HG02870 (cell line): ENCODE results near the gene TMEM196.

Experiments used
- ATAC-seq: cut with Tn5 transposase; IDR thresholded peaks from one replicate; pipeline ENCODE4 v1.9.1; 2021; ENCODE audit warnings: mild to moderate bottlenecking, moderate library complexity; ENCODE audit not compliant: unreplicated experiment

TMEM196 gene

GRCh38 chr7:19772841-19773760, at the start of gene TMEM196:
TSS of gene TMEM196 (minus strand) at chr7:19773617. CDS start at chr7:19772696, 921 bp downstream.
- no peak for ATAC-seq

GRCh38 chr7:19816128-19816527, 42.7 kb upstream of the TMEM196 start:
- no peak for ATAC-seq

- no peak for ATAC-seq
These were observed 42.1 kb upstream of the TMEM196 start for GRCh38 chr7:19815546-19815945.

GRCh38 chr7:19814776-19815175, 41.4 kb upstream of the TMEM196 start:
- ATAC-seq, result no peak

GRCh38 chr7:19811386-19811785, 38.0 kb upstream of the TMEM196 start:
- ATAC-seq, result no peak

- ATAC-seq, result no peak
These were observed 25.6 kb upstream of the TMEM196 start for GRCh38 chr7:19798986-19799385.

GRCh38 chr7:19783541-19783940, 10.1 kb upstream of the TMEM196 start:
- ATAC-seq, result no peak

- ATAC-seq, result no peak
These were observed 3.6 kb upstream of the TMEM196 start for GRCh38 chr7:19776981-19777380.

GRCh38 chr7:19775578-19775977, 2.2 kb upstream of the TMEM196 start:
- no peak for ATAC-seq

GRCh38 chr7:19772306-19772705, 1.1 kb downstream of the TMEM196 start:
- no peak for ATAC-seq

- no peak for ATAC-seq
These were observed 10.8 kb downstream of the TMEM196 start for GRCh38 chr7:19762631-19763030.

GRCh38 chr7:19754521-19755116, 18.8 kb downstream of the TMEM196 start:
- no peak for ATAC-seq

GRCh38 chr7:19752020-19752419, 21.4 kb downstream of the TMEM196 start:
- ATAC-seq, result peak; percentile 54

GRCh38 chr7:19749658-19750057, 23.8 kb downstream of the TMEM196 start:
- ATAC-seq, result no peak

- ATAC-seq, result peak; percentile 62
These were observed 25.6 kb downstream of the TMEM196 start for GRCh38 chr7:19747740-19748339.

GRCh38 chr7:19744075-19744474, 29.3 kb downstream of the TMEM196 start:
- ATAC-seq, result no peak

GRCh38 chr7:19728716-19729115, 44.7 kb downstream of the TMEM196 start:
- ATAC-seq, result no peak

GRCh38 chr7:19725770-19726169, 47.6 kb downstream of the TMEM196 start:
- no peak for ATAC-seq

GRCh38 chr7:19715499-19715898, 57.9 kb downstream of the TMEM196 start:
- ATAC-seq, result no peak

- ATAC-seq, result no peak
These were observed 59.7 kb downstream of the TMEM196 start for GRCh38 chr7:19713676-19714075.

- ATAC-seq, result no peak
These were observed 64.2 kb downstream of the TMEM196 start for GRCh38 chr7:19709249-19709578.
